A549 (cell line): ENCODE data around the gene KLHL29. TPM values are rescaled to one million over a fixed set of nuclear protein-coding genes. Genes with fewer than 3 reads are reported as not detected.

ENCODE experiments used
- ATAC-seq, 2 experiments: fragments of 200-7000 bp in 1 of 2; fragments of >200 bp in 1 of 2; cut with Nextera tagmentation in 1 of 2; cut with Tn5 transposase in 1 of 2; 3 replicates each; pipeline versions ENCODE4 v1.8.0 to v1.9.1; 2018 to 2020; ENCODE audit warnings: mild to moderate bottlenecking in 1 of 2, moderate library complexity in 1 of 2
- CTCF ChIA-PET: fragments of 300-600 bp; sonication (Branson Sonifier 250); formaldehyde crosslinking; extraction: SDS; loops from one replicate; lab custom pipeline; 2021; ENCODE audit warnings: antibody characterized with exemption, inconsistent platforms; lab: Yijun Ruan, JAX
- POLR2A ChIA-PET: fragments of 350-600 bp; formaldehyde crosslinking; extraction: SDS; loops from one replicate; lab custom pipeline; 2021; ENCODE audit warnings: antibody characterized with exemption, inconsistent platforms; lab: Yijun Ruan, JAX
- DNase-seq, 2 experiments: peaks; one replicate each; pipeline versions ENCODE4 v3.0.0 to v3.0.0-alpha.2; 2011 to 2016; ENCODE audit warnings: low read depth in 1 of 2, low spot score in 1 of 2
- FAIRE-seq: peaks from 2 replicates; lab custom pipeline; 2011; peaks lifted over from hg19 to GRCh38; lab: Jason Lieb, UNC
- H3K27ac ChIP-seq, 2 experiments: fragments of >200 bp; sonication (Bioruptor Twin); formaldehyde crosslinking; 3 replicates each; pipeline ENCODE4 v1.5.1; 2016 to 2017
- H3K4me1 ChIP-seq: fragments of >200 bp; sonication (Bioruptor Twin); formaldehyde crosslinking; 3 replicates; pipeline ENCODE4 v1.6.1; 2016
- H3K4me2 ChIP-seq: fragments of >200 bp; sonication (Bioruptor Twin); formaldehyde crosslinking; 3 replicates; pipeline ENCODE4 v1.6.1; 2016
- H3K4me3 ChIP-seq: fragments of >200 bp; sonication (Bioruptor Twin); formaldehyde crosslinking; 3 replicates; pipeline ENCODE4 v1.5.1; 2016
- H3K9me3 ChIP-seq: fragments of >200 bp; sonication (Bioruptor Twin); formaldehyde crosslinking; 3 replicates; pipeline ENCODE4 v1.6.1; 2016
- BHLHE40 ChIP-seq: IDR thresholded peaks from 2 replicates; pipeline ENCODE4 v1.6.1; 2012; ENCODE audit warnings: low read depth, low read length, inconsistent platforms
- CBX8 ChIP-seq: fragments of 200-600 bp; sonication (generic); IDR thresholded peaks from 2 replicates; pipeline ENCODE4 v1.6.1; 2016
- CHD2 ChIP-seq: fragments of 150-350 bp; IDR thresholded peaks from 2 replicates; pipeline ENCODE4 v1.6.1; 2014; ENCODE audit warnings: low read length; ENCODE audit not compliant: partially characterized antibody
- CHD4 ChIP-seq: fragments of 200-600 bp; sonication (generic); IDR thresholded peaks from 2 replicates; pipeline ENCODE4 v1.6.1; 2016; ENCODE audit warnings: antibody characterized with exemption, mild to moderate bottlenecking, borderline replicate concordance
- EHF ChIP-seq: fragments of 250-450 bp; sonication (Bioruptor Pico); IDR thresholded peaks from 2 replicates; pipeline ENCODE4 v1.5.0; 2020; ENCODE audit warnings: mild to moderate bottlenecking
- EHMT2 ChIP-seq: fragments of 200-600 bp; sonication (generic); IDR thresholded peaks from 2 replicates; pipeline ENCODE4 v1.6.1; 2016; ENCODE audit warnings: antibody characterized with exemption, low read depth, mild to moderate bottlenecking, moderate library complexity
- FOSB ChIP-seq: fragments of 250-450 bp; sonication (Bioruptor Pico); IDR thresholded peaks from 2 replicates; pipeline ENCODE4 v1.5.0; 2020; ENCODE audit warnings: mild to moderate bottlenecking, moderate library complexity
- FOXS1 ChIP-seq: fragments of 250-450 bp; sonication (Bioruptor Pico); IDR thresholded peaks from 2 replicates; pipeline ENCODE4 v1.5.0; 2020; ENCODE audit warnings: mild to moderate bottlenecking, moderate library complexity
- HOXB13 ChIP-seq: fragments of 250-450 bp; sonication (Bioruptor Pico); IDR thresholded peaks from 2 replicates; pipeline ENCODE4 v1.5.0; 2020; ENCODE audit warnings: low read depth, mild to moderate bottlenecking, moderate library complexity
- HOXB5 ChIP-seq: fragments of 250-450 bp; sonication (Bioruptor Pico); IDR thresholded peaks from 2 replicates; pipeline ENCODE4 v1.5.0; 2020; ENCODE audit warnings: mild to moderate bottlenecking, moderate library complexity
- JUNB ChIP-seq: fragments of >200 bp; sonication (Bioruptor Twin); formaldehyde crosslinking; IDR thresholded peaks from 2 replicates; pipeline ENCODE4 v1.6.1; 2016
- MAX ChIP-seq: IDR thresholded peaks from 2 replicates; pipeline ENCODE4 v1.6.1; 2012
- NFE2L2 ChIP-seq: fragments of 150-350 bp; conservative IDR thresholded peaks from 2 replicates; pipeline ENCODE4 v1.6.1; 2014; ENCODE audit warnings: low read length
- PHF8 ChIP-seq: fragments of 200-600 bp; sonication (generic); IDR thresholded peaks from 2 replicates; pipeline ENCODE4 v1.6.1; 2016; ENCODE audit warnings: low read depth, mild to moderate bottlenecking, antibody characterized with exemption, moderate library complexity, borderline replicate concordance
- POLR2A ChIP-seq: IDR thresholded peaks from 2 replicates; pipeline ENCODE4 v1.6.1; 2012; ENCODE audit warnings: mild to moderate bottlenecking, low read length
- POLR2AphosphoS2 ChIP-seq: conservative IDR thresholded peaks from 2 replicates; pipeline ENCODE4 v1.6.1; 2012; ENCODE audit warnings: low read length, improper control_type of control experiment, inconsistent platforms
- RFX5 ChIP-seq: fragments of 450-650 bp; IDR thresholded peaks from 2 replicates; pipeline ENCODE4 v1.7.1; 2014; ENCODE audit warnings: antibody characterized with exemption, mild to moderate bottlenecking, moderate library complexity
- RNF2 ChIP-seq: fragments of 200-600 bp; sonication (generic); IDR thresholded peaks from 2 replicates; pipeline ENCODE4 v1.6.1; 2016; ENCODE audit warnings: low read depth, mild to moderate bottlenecking, antibody characterized with exemption, moderate library complexity, borderline replicate concordance
- SMC3 ChIP-seq: fragments of >200 bp; sonication (Bioruptor Twin); formaldehyde crosslinking; IDR thresholded peaks from 3 replicates; pipeline ENCODE4 v1.6.1; 2018; ENCODE audit warnings: inconsistent platforms
- SREBF2 ChIP-seq: fragments of 450-650 bp; IDR thresholded peaks from 2 replicates; pipeline ENCODE4 v1.6.1; 2014; ENCODE audit warnings: mild to moderate bottlenecking, moderate library complexity
- TP53 ChIP-seq: fragments of 250-450 bp; sonication (Bioruptor Pico); IDR thresholded peaks from 2 replicates; pipeline ENCODE4 v1.5.0; 2021; ENCODE audit warnings: mild to moderate bottlenecking, moderate library complexity
- ZC3H11A ChIP-seq: fragments of 450-650 bp; IDR thresholded peaks from 2 replicates; pipeline ENCODE4 v1.6.1; 2014; ENCODE audit warnings: antibody characterized with exemption, mild to moderate bottlenecking
- ZFP36 ChIP-seq: fragments of 450-650 bp; IDR thresholded peaks from 2 replicates; pipeline ENCODE4 v1.6.1; 2014; ENCODE audit warnings: borderline replicate concordance; ENCODE audit not compliant: partially characterized antibody
- ZNF302 ChIP-seq: fragments of 250-450 bp; sonication (Bioruptor Pico); IDR thresholded peaks from 2 replicates; pipeline ENCODE4 v1.9.0; 2021; ENCODE audit warnings: inconsistent platforms, mild to moderate bottlenecking, moderate library complexity
- ZSCAN20 ChIP-seq: fragments of 250-450 bp; sonication (Bioruptor Pico); IDR thresholded peaks from 2 replicates; pipeline ENCODE4 v1.8.0; 2022; ENCODE audit warnings: mild to moderate bottlenecking, moderate library complexity
- WGBS: methylation state at CpG from one replicate; pipeline ENCODE4 v1.1.6; 2017; ENCODE audit errors: missing lambda C conversion rate; 5-methylcytosine and 5-hydroxymethylcytosine counted together
- polyA plus RNA-seq, 4 experiments: library from polyadenylated mRNA; depleted of rRNA in 3 of 4; stranded (reverse); fragments of >200 nt; fragmentation: RNase III in 1 of 4; extraction: RNeasy Plus Mini Kit Qiagen cat#74134 plus additional on column Dnase treatment in 1 of 4; gene quantifications; 2 replicates in 3 of 4; 3 replicates in 1 of 4; pipeline ENCODE4 v1.2.3, GENCODE V29; 2011 to 2017
- TF ChIP-seq, protein P1 (sequence below): fragments of 150-350 bp; IDR thresholded peaks from 2 replicates; pipeline ENCODE4 v1.6.1; 2014; ENCODE audit warnings: low read depth, mild to moderate bottlenecking, low read length
- TF ChIP-seq, protein P2 (sequence below): fragments of >200 bp; sonication (Bioruptor Twin); formaldehyde crosslinking; IDR thresholded peaks from 2 replicates; pipeline ENCODE4 v1.6.1; 2016
- TF ChIP-seq, protein P3 (sequence below): fragments of >200 bp; sonication (Bioruptor Twin); formaldehyde crosslinking; IDR thresholded peaks from 3 replicates; pipeline ENCODE4 v1.5.1; 2016
- TF ChIP-seq, protein P4 (sequence below): fragments of 250-450 bp; sonication (Bioruptor Pico); IDR thresholded peaks from 2 replicates; pipeline ENCODE4 v1.5.0; 2021; ENCODE audit warnings: mild to moderate bottlenecking, moderate library complexity, borderline replicate concordance

Gene KLHL29
- polyA plus RNA-seq, 2 of the 4 experiments (the other 2 are of a cell fraction) = 1.3 to 2.5 TPM

DNA sequence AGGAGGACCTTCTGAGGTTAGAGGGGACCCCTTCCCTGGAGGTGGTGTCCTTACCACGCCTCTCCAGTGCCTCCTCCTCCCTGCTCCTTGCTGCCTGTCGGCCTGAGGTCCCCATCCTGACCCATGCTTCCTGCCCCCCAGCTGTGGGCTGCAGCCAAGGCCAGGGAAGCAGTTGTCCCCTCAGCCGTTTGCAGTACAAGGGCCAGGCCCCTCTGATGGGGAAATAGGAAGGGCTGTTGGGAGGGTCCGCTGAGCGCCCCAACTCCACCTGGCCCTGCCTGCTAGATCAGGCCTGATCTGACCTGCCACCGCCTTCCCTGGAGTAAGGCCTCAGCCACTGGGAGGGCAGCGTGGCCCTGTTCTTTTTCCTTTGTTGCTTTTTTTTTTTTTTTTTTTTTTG lies 219.8 kb downstream of the KLHL29 start:
- H3K4me1 ChIP-seq = peaks cover 11% of the 10 kb centered on the region; the same call in 2 of the 3 replicates
- no peak overlapping the region for H3K4me3 ChIP-seq
- no peak for DNase-seq
- FAIRE-seq = no peak
- CTCF ChIA-PET = interaction anchor here (0.8 to 1.4 kb wide), 4 partner anchors 9 to 252 kb away, joined by 3 read pairs; no protein-coding TSS in a partner anchor
- WGBS = 74% methylated on average over 7 of the region's 7 CpGs
- TF ChIP-seq ZSCAN20 (CRISPR knock-in tag) = no peak
- no peak for TF ChIP-seq CBX8
- no peak for TF ChIP-seq ZNF302
- no peak for TF ChIP-seq FOXS1
- no peak for TF ChIP-seq POLR2A
- TF ChIP-seq, protein P1, sequence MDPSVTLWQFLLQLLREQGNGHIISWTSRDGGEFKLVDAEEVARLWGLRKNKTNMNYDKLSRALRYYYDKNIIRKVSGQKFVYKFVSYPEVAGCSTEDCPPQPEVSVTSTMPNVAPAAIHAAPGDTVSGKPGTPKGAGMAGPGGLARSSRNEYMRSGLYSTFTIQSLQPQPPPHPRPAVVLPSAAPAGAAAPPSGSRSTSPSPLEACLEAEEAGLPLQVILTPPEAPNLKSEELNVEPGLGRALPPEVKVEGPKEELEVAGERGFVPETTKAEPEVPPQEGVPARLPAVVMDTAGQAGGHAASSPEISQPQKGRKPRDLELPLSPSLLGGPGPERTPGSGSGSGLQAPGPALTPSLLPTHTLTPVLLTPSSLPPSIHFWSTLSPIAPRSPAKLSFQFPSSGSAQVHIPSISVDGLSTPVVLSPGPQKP = no peak
- TF ChIP-seq FOSB (CRISPR knock-in tag) = no peak
- no peak for TF ChIP-seq BHLHE40
- no peak for TF ChIP-seq RNF2
- TF ChIP-seq RFX5 = no peak
- no peak for TF ChIP-seq SMC3
- TF ChIP-seq, protein P2, sequence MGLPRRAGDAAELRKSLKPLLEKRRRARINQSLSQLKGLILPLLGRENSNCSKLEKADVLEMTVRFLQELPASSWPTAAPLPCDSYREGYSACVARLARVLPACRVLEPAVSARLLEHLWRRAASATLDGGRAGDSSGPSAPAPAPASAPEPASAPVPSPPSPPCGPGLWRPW = no peak
- TF ChIP-seq HOXB5 (CRISPR knock-in tag) = no peak
- TF ChIP-seq EHMT2 = no peak
- no peak overlapping the region for H3K4me2 ChIP-seq
- ATAC-seq = no peak
- POLR2A ChIA-PET = no interaction called here
- no peaks in the 10 kb centered on the region for H3K9me3 ChIP-seq
- no peak overlapping the region for H3K27ac ChIP-seq

- TF ChIP-seq MAX (no peak), HOXB13 (CRISPR knock-in tag) (no peak), EHF (CRISPR knock-in tag) (no peak), PHF8 (no peak), CHD2 (no peak), POLR2AphosphoS2 (no peak), POLR2A (no peak), ZNF302 (no peak)
- WGBS = 84% methylated on average over 11 of the region's 11 CpGs
- no peak overlapping the region for H3K4me2 ChIP-seq
- no peak for ATAC-seq
- no peak for FAIRE-seq
- POLR2A ChIA-PET = no interaction called here
- H3K9me3 ChIP-seq = no peaks in the 10 kb centered on the region
- peaks cover 11% of the 10 kb centered on the region; the same call in 2 of the 3 replicates for H3K4me1 ChIP-seq
- no peak for DNase-seq
- CTCF ChIA-PET = interaction anchor here (0.8 to 1.4 kb wide), 3 partner anchors 10 to 253 kb away, joined by 3 read pairs; no protein-coding TSS in a partner anchor
- H3K27ac ChIP-seq = no peak overlapping the region
- H3K4me3 ChIP-seq = no peak overlapping the region
Measured at GRCh38 chr2:23605236-23605635, 220.3 kb downstream of the KLHL29 start.

GRCh38 chr2:23606196-23606595 lies 221.2 kb downstream of the KLHL29 start:
- POLR2A ChIA-PET = no interaction called here
- no peak for ATAC-seq
- TF ChIP-seq POLR2AphosphoS2 (no peak), ZC3H11A (no peak), NFE2L2 (no peak), TP53 (no peak), CHD4 (no peak), ZSCAN20 (CRISPR knock-in tag) (no peak), SREBF2 (no peak), JUNB (no peak), FOSB (CRISPR knock-in tag) (no peak), ZFP36 (no peak)
- TF ChIP-seq, protein P3, sequence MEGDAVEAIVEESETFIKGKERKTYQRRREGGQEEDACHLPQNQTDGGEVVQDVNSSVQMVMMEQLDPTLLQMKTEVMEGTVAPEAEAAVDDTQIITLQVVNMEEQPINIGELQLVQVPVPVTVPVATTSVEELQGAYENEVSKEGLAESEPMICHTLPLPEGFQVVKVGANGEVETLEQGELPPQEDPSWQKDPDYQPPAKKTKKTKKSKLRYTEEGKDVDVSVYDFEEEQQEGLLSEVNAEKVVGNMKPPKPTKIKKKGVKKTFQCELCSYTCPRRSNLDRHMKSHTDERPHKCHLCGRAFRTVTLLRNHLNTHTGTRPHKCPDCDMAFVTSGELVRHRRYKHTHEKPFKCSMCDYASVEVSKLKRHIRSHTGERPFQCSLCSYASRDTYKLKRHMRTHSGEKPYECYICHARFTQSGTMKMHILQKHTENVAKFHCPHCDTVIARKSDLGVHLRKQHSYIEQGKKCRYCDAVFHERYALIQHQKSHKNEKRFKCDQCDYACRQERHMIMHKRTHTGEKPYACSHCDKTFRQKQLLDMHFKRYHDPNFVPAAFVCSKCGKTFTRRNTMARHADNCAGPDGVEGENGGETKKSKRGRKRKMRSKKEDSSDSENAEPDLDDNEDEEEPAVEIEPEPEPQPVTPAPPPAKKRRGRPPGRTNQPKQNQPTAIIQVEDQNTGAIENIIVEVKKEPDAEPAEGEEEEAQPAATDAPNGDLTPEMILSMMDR = no peak
- TF ChIP-seq, protein P4, sequence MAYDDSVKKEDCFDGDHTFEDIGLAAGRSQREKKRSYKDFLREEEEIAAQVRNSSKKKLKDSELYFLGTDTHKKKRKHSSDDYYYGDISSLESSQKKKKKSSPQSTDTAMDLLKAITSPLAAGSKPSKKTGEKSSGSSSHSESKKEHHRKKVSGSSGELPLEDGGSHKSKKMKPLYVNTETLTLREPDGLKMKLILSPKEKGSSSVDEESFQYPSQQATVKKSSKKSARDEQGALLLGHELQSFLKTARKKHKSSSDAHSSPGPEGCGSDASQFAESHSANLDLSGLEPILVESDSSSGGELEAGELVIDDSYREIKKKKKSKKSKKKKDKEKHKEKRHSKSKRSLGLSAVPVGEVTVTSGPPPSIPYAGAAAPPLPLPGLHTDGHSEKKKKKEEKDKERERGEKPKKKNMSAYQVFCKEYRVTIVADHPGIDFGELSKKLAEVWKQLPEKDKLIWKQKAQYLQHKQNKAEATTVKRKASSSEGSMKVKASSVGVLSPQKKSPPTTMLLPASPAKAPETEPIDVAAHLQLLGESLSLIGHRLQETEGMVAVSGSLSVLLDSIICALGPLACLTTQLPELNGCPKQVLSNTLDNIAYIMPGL (CRISPR knock-in tag) = no peak
- TF ChIP-seq, protein P1 = no peak
- TF ChIP-seq, all 56 proteins: peak for 0
- CTCF ChIA-PET = interaction anchor here (1.4 kb wide), 1 partner anchor 254 kb away, joined by 3 read pairs; no protein-coding TSS in a partner anchor
- Histone ChIP-seq H3K4me1 (peaks cover 11% of the 10 kb centered on the region; the same call in 2 of the 3 replicates), H3K4me2 (no peak overlapping the region), H3K9me3 (peaks cover 3% of the 10 kb centered on the region), H3K4me3 (no peak overlapping the region), H3K27ac (no peak overlapping the region)
- FAIRE-seq = no peak
- WGBS = 83% methylated on average over 9 of the region's 9 CpGs
- DNase-seq = no peak
